ENCODE measurements around the gene SNCB.

The SNCB gene

DNA sequence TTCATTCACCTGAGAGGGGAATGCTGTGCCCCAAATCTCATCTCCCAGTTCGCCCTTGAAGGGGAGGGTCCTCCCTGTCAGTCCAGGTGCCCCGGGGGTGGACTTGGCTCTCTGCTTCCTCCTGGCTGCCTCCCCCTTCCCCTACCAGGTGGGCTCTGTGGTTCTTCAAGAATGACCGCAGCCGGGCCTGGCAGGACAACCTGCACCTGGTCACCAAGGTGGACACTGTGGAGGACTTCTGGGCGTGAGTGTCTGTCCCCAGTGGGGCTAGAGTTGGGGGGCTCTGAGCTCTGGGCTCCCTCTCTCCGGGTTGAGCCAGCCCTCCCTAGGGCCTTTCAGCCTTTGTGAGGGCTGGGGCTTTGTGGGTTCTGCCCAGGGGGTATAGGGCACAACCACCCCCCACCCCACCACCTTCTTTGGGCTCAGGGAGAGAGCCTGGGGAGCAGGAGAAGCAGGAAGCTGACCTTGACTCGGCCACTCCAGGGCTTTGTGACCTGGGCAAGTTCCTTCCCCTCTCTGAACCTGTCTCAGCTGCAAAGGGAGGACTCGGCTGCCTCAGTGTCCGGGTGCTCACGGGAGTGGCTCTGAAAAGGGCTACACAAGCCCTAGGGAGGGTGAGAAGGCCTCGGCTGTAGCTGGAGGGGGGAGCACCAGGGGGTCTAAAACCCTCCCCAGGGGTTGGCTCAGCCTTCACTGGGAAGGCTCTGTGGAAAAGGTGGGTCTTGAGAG is 13.3 kb upstream of the SNCB start:
- DNase-seq = no peak

GRCh38 chr5:176642675-176643490 is 12.5 kb upstream of the SNCB start:
- DNase-seq = no peak

- no peak for DNase-seq
Observed at GRCh38 chr5:176640616-176641015, 10.3 kb upstream of the SNCB start.

GRCh38 chr5:176639981-176640380 is 9.6 kb upstream of the SNCB start:
- no peak for DNase-seq

DNA sequence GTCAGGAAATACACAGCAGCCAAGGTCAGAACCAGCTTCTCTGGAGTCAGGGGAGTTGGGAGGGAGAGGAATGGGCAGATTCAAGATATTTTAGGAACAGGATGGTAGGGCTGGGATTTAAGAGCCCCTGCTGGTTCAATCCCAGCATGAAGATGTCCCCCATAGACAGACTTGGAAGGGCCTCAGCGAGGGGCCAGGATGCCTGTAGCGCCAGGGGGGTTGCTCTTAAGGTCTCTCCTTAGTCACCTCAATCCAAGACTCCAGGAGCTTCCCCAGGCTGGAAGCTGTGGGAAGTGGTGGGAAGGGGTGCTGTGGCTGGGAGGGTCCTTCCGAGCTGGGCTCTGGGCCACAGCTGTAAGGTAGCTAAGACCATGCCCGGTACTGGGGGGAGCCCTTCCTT is 8.9 kb upstream of the SNCB start:
- no peak for DNase-seq

- DNase-seq = no peak
Observed at GRCh38 chr5:176638437-176638836, 8.1 kb upstream of the SNCB start.

DNA sequence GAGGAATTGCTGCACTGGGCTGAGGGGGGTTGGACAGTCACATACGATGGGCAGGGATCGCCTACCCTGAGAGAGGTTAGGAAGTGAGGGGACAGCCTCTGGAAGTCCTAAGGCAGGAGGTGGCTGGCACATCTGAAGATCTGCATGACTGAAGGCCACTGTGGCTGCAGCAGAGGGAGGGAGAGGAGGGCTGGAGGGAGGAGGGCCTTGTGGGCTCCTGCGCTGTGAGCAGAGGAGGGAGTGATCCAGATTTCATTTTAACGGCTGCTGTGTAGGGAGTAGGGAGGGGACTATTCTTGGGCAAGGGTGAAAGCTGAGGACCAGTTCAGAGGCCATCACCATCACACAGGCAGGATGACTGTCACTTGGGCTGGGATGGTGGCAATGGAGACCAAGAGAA is 7.2 kb upstream of the SNCB start:
- no peak for DNase-seq

DNA sequence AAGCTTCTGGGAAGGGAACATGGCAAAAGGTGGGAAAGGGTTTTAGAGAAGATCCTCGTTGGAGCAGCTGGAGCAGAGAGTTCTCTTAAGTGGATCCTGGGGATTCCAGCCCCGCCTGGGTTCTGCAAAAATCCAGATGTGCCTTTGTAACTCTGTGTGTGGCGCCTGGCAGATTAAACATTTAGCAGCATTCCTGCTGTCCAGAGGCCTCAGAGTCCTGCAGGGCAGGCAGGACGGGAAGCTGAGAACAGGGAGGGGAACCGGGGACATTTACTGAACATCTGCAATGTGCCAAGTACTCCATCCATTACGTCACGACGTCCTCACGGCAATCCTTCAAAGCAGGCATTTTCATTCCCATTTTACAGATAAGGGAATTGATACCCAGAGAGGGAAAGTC is 6.1 kb upstream of the SNCB start:
- no peak for DNase-seq

DNA sequence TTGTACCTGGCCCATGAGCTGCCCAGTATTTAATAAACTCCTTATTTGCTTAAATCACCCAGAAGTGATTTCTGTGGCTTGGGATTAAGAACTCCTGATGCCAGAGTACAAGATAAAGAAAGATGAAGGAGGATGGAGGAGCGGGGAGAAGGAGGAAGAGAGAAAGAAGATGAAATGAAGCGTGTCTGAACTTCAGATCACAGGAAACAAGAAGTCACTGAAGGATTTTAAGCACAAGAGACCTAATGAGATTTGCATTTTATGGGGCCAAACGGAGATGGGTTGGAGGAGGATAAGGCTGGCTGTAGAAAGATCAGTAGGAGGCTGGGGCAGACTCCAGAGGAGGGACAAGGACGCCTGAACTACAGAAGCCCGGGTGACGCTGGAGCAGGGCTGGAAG is 3.3 kb upstream of the SNCB start:
- no peak for DNase-seq

DNA sequence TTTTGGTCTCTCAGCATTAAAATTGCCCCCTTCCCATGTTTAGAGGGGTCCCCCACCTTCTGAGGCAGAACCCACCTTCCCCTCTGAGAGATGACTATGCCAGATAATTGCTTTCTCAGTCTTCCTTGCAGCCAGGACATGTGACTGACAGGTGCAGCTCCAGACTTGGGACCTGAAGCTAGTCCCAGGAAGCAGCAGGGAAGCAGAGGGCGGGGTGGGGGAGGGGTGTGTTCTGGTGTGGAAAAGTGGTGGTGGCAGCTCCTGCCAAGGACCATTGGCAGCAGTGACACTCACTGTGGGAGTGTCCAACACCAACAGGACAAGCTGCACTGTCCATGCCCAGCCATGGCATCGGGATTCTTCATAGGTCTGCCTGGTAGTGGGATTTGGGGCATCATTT is 2.4 kb upstream of the SNCB start:
- DNase-seq = no peak

GRCh38 chr5:176631383-176632200 is 1.3 kb upstream of the SNCB start:
- DNase-seq = no peak

- DNase-seq = no peak
Observed at GRCh38 chr5:176630681-176631222, 418 bp upstream of the SNCB start.

DNA sequence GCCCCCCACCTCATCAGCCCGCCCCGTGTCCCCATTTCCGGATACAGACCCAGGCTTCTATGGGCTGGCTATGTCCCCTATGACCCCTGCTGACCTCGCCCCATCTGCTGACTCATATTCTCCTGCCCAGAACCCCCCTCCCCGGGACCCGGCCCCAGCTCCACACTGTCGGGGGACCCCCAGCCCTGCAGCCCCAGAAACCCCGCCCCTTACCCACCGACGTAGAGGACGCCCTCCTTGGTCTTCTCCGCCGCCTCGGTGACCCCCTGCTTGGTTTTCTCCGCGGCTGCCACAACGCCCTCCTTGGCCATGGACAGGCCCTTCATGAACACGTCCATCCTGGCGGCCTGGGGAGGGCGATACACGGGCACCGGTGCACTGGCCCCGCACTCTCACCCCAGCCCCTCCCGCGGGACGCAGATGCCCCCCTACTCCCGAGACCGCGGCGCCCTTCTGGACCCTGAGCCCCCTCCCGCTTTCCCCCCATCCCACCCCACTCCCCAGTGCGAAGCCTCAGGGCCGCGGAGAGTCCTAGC is 949 bp downstream of the SNCB start:
- no peak for DNase-seq

DNA sequence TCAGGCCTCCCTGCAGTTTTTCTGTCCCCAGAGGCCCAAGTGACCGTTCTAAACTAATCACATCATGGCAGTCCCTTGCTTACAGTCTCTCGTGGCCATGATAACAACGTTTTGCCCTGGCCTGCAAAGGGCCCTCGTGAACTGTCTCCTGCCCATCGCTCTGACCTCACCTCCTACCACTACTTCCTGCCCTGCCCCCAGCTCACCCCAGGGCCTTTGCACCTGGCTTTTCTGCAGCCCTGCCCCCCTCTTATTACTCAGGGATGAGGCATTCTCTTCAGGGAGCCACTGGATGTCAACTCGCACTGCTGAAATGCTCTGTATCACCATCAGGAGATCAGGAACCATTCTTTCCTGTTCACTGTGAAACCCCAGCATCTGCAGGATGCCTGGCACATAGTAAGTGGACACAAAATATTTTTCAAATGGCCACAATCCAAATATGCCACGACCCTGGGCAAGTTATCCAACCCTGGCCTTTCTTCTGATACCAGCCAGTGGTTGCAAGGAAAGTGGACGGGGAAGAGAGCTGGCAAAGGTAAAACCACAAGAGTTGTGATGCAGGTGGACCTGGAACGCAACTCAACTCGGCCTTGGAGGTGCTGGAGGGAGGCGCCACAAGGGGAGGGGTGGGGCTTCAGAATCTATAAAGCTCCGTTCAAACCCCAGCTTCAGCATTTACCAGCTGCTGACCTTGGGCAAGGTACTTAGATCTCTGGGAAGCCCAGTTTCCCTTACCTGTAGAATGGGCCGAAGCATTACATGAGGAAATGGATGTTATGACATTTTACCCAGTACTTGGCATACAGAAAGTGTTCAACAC is 1.7 kb downstream of the SNCB start:
- DNase-seq = no peak

GRCh38 chr5:176627582-176627981 is 2.8 kb downstream of the SNCB start:
- DNase-seq = no peak

DNA sequence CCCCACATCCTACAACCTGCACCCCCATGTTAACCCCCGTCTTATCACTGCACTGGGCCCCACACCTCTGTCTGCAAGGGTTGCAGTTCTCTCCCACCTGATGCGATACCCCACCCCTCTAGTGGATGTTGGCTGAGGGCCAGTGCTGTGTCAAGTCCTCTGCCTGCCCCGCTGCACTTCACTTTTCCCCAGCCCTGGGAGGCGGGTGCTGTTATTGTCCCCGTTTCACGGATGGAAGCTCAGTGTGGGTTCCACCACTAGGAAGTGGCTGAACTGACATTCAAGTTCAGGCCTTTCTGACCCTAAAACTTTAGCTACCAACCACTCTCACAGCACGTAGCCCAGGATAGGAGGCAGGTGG is 3.5 kb downstream of the SNCB start:
- no peak for DNase-seq

DNA sequence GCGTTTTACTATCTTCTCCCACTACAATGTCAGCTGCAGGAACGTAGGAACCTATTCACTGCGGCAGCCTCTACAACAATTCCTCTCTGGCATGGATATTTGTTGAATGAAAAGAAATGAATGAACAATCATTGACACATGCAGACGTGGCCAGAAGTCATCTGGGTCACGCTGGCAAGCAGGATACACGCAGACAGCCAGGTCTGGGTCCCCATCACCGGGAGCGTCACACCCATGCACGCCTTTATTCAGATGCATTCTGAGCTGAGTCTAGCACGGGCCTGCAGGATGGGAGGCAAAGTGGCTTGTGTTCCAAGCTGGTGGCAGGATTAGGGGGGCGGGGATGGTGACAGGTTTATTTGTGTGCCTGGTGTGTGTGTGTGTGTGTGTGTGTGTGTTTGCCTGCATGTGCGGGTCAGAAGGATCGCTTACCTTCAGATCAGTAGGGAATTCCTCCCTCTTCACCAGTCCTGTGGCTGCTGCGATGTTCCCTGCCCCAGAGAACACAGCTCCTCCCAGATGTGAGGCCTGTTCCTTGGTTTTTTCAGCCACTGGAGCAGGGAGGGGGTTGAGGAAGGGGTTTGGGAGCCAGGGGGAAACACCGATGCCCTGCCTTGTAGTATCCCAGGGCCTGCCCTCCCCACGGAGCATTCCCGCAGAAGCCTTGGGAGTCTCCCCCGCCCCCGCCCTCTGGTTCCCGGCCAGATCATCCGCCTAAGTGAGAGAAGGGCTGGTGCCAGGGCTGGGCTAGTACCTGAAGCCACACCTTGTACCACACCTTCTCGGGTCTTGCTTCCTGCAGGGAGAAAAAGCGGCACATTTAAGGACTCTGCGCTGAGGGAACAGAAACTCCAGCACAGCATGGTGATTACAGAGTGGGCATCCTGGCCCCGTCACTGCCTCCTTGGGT is 4.1 kb downstream of the SNCB start:
- DNase-seq = no peak

DNA sequence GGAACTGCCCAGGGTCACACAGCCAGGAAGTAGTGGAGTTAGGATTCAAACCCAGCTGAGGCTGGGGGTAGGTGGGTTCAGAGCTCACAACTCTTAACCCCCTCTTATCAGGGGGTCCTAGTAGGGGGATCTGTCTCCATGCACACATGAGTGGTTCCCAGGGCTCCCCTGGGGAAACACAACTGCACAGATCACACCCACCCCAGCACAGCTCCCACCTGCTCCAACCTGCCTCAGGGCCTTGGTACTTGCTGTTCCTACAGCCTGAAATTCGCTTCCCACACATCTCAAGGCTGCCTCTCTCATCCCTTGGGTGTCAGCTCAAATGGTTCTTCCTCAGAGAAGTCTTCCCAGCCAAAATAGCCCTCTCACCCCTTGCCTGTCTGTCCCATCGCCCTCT is 4.8 kb downstream of the SNCB start:
- no peak for DNase-seq

DNA sequence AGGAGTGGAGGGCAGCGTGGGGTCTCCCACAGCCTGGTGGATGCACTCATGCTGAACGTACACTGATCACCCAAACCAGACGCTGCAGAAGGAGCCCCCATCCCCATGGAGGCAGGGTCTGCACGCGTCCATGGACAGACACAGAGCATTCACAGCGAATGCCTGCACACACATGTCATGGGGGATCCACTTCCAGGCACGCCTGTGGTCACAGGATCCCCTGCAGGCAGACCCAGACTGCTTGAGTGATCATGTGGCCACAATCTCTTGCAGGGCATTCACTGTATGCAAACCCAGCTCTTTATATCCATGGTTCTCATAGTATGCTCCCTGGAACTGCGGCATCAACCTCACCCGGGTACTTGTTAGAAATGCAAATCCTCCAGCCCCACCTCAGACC is 5.4 kb downstream of the SNCB start:
- DNase-seq = no peak

GRCh38 chr5:176624142-176624541 is 6.2 kb downstream of the SNCB start:
- no peak for DNase-seq

- DNase-seq = no peak
Observed at GRCh38 chr5:176621661-176622079, 8.7 kb downstream of the SNCB start.

Measured in fibroblast of skin of right biceps (primary cell).